Liver (tissue), 9 donors: ENCODE measurements around the gene TUBB3. TPM values are rescaled to one million over a fixed set of nuclear protein-coding genes. Genes with fewer than 3 reads are reported as not detected.

Experiments
- DNase-seq: peaks from one replicate; pipeline ENCODE4 v3.0.0-alpha.2; 2017; ENCODE audit warnings: low spot score
- H3K27ac ChIP-seq, 2 donors: one replicate each; pipeline ENCODE4 v1.7.0; 2013; ENCODE audit warnings: inconsistent platforms in 2 of 2, low read length in 2 of 2, control low read depth in 1 of 2, low read depth in 1 of 2, mild to moderate bottlenecking in 1 of 2
- H3K27me3 ChIP-seq, 4 donors: one replicate each; pipeline versions ENCODE4 v1.6.1 to v1.7.0; 2013; ENCODE audit warnings: low read length in 3 of 4, inconsistent platforms in 1 of 4, mild to moderate bottlenecking in 1 of 4, moderate library complexity in 1 of 4; ENCODE audit not compliant: control insufficient read depth in 4 of 4, insufficient read depth in 4 of 4
- H3K36me3 ChIP-seq, 4 donors: one replicate each; pipeline versions ENCODE4 v1.6.1 to v1.7.0; 2013; ENCODE audit warnings: low read length in 3 of 4, mild to moderate bottlenecking in 3 of 4, low read depth in 1 of 4, moderate library complexity in 1 of 4; ENCODE audit not compliant: control insufficient read depth in 4 of 4, insufficient read depth in 3 of 4
- H3K4me1 ChIP-seq, 4 donors: one replicate each; pipeline versions ENCODE4 v1.6.1 to v1.7.0; 2013; ENCODE audit warnings: low read length in 3 of 4, mild to moderate bottlenecking in 3 of 4, moderate library complexity in 1 of 4; ENCODE audit not compliant: control insufficient read depth in 4 of 4, insufficient read depth in 4 of 4
- H3K4me3 ChIP-seq, 3 donors: one replicate each; pipeline versions ENCODE4 v1.6.1 to v1.7.0; 2013; ENCODE audit warnings: low read length in 3 of 3, control low read depth in 1 of 3, low read depth in 1 of 3, mild to moderate bottlenecking in 1 of 3
- H3K9ac ChIP-seq, 2 donors: one replicate each; pipeline ENCODE4 v1.7.0; 2013; ENCODE audit warnings: low read length in 2 of 2, mild to moderate bottlenecking in 2 of 2, moderate library complexity in 2 of 2, control low read depth in 1 of 2, low read depth in 1 of 2
- H3K9me3 ChIP-seq, 4 donors: one replicate each; pipeline versions ENCODE4 v1.6.1 to v1.7.0; 2013; ENCODE audit warnings: low read length in 3 of 4; ENCODE audit not compliant: control insufficient read depth in 4 of 4
- ATF3 ChIP-seq: IDR thresholded peaks from 2 replicates; pipeline ENCODE4 v1.6.1; 2016; ENCODE audit warnings: antibody characterized with exemption
- CTCF ChIP-seq: fragments of 150-350 bp; IDR thresholded peaks from 2 replicates; pipeline ENCODE4 v1.5.1; 2017; ENCODE audit warnings: improper control_type of control experiment, low read depth, low read length; ENCODE audit not compliant: missing input control
- EGR1 ChIP-seq, 2 donors: IDR thresholded peaks; 2 replicates each; pipeline ENCODE4 v1.6.1; 2016 to 2018; ENCODE audit warnings: antibody characterized with exemption in 2 of 2, low read depth in 2 of 2
- FOXA1 ChIP-seq: IDR thresholded peaks from 2 replicates; pipeline ENCODE4 v1.6.1; 2016; ENCODE audit warnings: antibody characterized with exemption
- FOXA2 ChIP-seq: IDR thresholded peaks from 2 replicates; pipeline ENCODE4 v1.6.1; 2016; ENCODE audit warnings: antibody characterized with exemption
- GABPA ChIP-seq, 2 donors: IDR thresholded peaks in 1 of 2; conservative IDR thresholded peaks in 1 of 2; 2 replicates each; pipeline ENCODE4 v1.6.1; 2016; ENCODE audit warnings: antibody characterized with exemption in 2 of 2, mild to moderate bottlenecking in 1 of 2, moderate library complexity in 1 of 2
- HNF4A ChIP-seq, 2 donors: conservative IDR thresholded peaks; 2 replicates each; pipeline ENCODE4 v1.6.1; 2016; ENCODE audit warnings: antibody characterized with exemption in 2 of 2, mild to moderate bottlenecking in 2 of 2
- HNF4G ChIP-seq: IDR thresholded peaks from 2 replicates; pipeline ENCODE4 v1.6.1; 2016; ENCODE audit warnings: antibody characterized with exemption
- JUND ChIP-seq, 2 donors: IDR thresholded peaks; 2 replicates each; pipeline ENCODE4 v1.6.1; 2016; ENCODE audit warnings: antibody characterized with exemption in 2 of 2
- MAX ChIP-seq: IDR thresholded peaks from 2 replicates; pipeline ENCODE4 v1.6.1; 2016; ENCODE audit warnings: antibody characterized with exemption
- NR2F2 ChIP-seq: IDR thresholded peaks from 2 replicates; pipeline ENCODE4 v1.6.1; 2016; ENCODE audit warnings: antibody characterized with exemption
- RAD21 ChIP-seq, 2 donors: IDR thresholded peaks; 2 replicates each; pipeline ENCODE4 v1.6.1; 2016; ENCODE audit warnings: antibody characterized with exemption in 2 of 2, mild to moderate bottlenecking in 2 of 2
- REST ChIP-seq: IDR thresholded peaks from 2 replicates; pipeline ENCODE4 v1.6.1; 2016; ENCODE audit warnings: antibody characterized with exemption, mild to moderate bottlenecking
- RXRA ChIP-seq, 2 donors: IDR thresholded peaks; 2 replicates each; pipeline ENCODE4 v1.6.1; 2017 to 2018; ENCODE audit warnings: antibody characterized with exemption in 2 of 2, mild to moderate bottlenecking in 1 of 2
- SP1 ChIP-seq: IDR thresholded peaks from 2 replicates; pipeline ENCODE4 v1.6.1; 2018; ENCODE audit warnings: antibody characterized with exemption, mild to moderate bottlenecking
- TAF1 ChIP-seq: conservative IDR thresholded peaks from 2 replicates; pipeline ENCODE4 v1.6.1; 2016; ENCODE audit warnings: antibody characterized with exemption, mild to moderate bottlenecking
- YY1 ChIP-seq: IDR thresholded peaks from 2 replicates; pipeline ENCODE4 v1.6.1; 2016; ENCODE audit warnings: antibody characterized with exemption, mild to moderate bottlenecking
- ZBTB33 ChIP-seq: IDR thresholded peaks from 2 replicates; pipeline ENCODE4 v1.6.1; 2016; ENCODE audit warnings: antibody characterized with exemption
- WGBS: extraction: QIAGEN DNeasy Blood & Tissue Kit; methylation state at CpG from one replicate; pipeline ENCODE4 v1.1.7; 2013; 5-methylcytosine and 5-hydroxymethylcytosine counted together
- polyA plus RNA-seq, 2 donors: library from polyadenylated mRNA; stranded (reverse) in 1 of 2; unstranded in 1 of 2; fragments of 200-250 nt in 1 of 2; fragments of >200 nt in 1 of 2; fragmentation: Nextera tagmentation in 1 of 2; extraction: Ambion mirVana in 1 of 2; gene quantifications; one replicate each; pipeline versions ENCODE4 v1.2.1 to v1.2.3, GENCODE V29; 2013 to 2015
- total RNA-seq, 2 donors: library from RNA; depleted of rRNA; stranded (reverse); fragments of >200 nt; gene quantifications; one replicate each; pipeline ENCODE4 v1.2.3, GENCODE V29; 2014
- donor health status: healthy.
- donor health status: healthy.
- donor health status: healthy.
- donor health status: healthy.
- donor health status: healthy.

Gene TUBB3
- total and polyA plus RNA-seq, 4 donors = 0.17 to 0.89 (median 0.25) TPM; not detected in 1

- Histone ChIP-seq H3K36me3 (peaks cover 2 to 34% (median 3%) of the 10 kb centered on the region in 4 donors), H3K9ac (no peak overlapping the region), H3K4me1 (no peaks in the 10 kb centered on the region), H3K27ac (no peak overlapping the region), H3K4me3 (no peak overlapping the region), H3K9me3 (no peaks in the 10 kb centered on the region), H3K27me3 (no peaks in the 10 kb centered on the region)
- WGBS = 94% methylated on average over 7 of the region's 7 CpGs
- TF ChIP-seq NR2F2 (no peak), FOXA2 (no peak), HNF4A (conservative IDR thresholded peaks at IDR 0.05) (no peak), CTCF (no peak), ZBTB33 (no peak), SP1 (no peak), GABPA (IDR thresholded peaks at IDR 0.05 in 1 of 2, conservative IDR thresholded peaks at IDR 0.05 in 1 of 2) (no peak), RAD21 (IDR thresholded peaks at IDR 0.05) (no peak), EGR1 (IDR thresholded peaks at IDR 0.05; ENCODE audit: low read depth in 2 of 2) (no peak), TAF1 (no peak)
- DNase-seq = no peak
Measured at GRCh38 chr16:89958068-89958467, 34.9 kb downstream of the TUBB3 start.

GRCh38 chr16:89958596-89958995, 35.5 kb downstream of the TUBB3 start:
- 93% methylated on average over 10 of the region's 10 CpGs for WGBS
- TF ChIP-seq HNF4A (conservative IDR thresholded peaks at IDR 0.05) (no peak), EGR1 (IDR thresholded peaks at IDR 0.05; ENCODE audit: low read depth in 2 of 2) (no peak), MAX (no peak), YY1 (no peak), CTCF (no peak), TAF1 (no peak), ZBTB33 (no peak), ATF3 (no peak), NR2F2 (no peak), RXRA (IDR thresholded peaks at IDR 0.05) (no peak), REST (no peak), JUND (IDR thresholded peaks at IDR 0.05) (no peak), HNF4G (no peak), FOXA2 (no peak), GABPA (IDR thresholded peaks at IDR 0.05 in 1 of 2, conservative IDR thresholded peaks at IDR 0.05 in 1 of 2) (no peak), FOXA1 (no peak)
- Histone ChIP-seq H3K27me3 (no peaks in the 10 kb centered on the region), H3K9ac (no peak overlapping the region), H3K4me1 (no peaks in the 10 kb centered on the region), H3K36me3 (peaks cover 2 to 38% (median 3%) of the 10 kb centered on the region in 4 donors), H3K4me3 (no peak overlapping the region), H3K9me3 (no peaks in the 10 kb centered on the region), H3K27ac (no peak overlapping the region)
- DNase-seq = no peak
